ENCODE results near the gene PSENEN.
"Not testable (repeated sequence)": the region's sequence is repeated elsewhere in the genome, so short reads cannot be mapped to it uniquely, and the experiment has no call there.

The PSENEN gene

GRCh38 chr19:35788205-35788960 is 42.9 kb downstream of the PSENEN start:
- no peak for DNase-seq (ENCODE audit: low read depth, low spot score)

GRCh38 chr19:35789195-35789977 is 43.9 kb downstream of the PSENEN start:
- no peak for DNase-seq (ENCODE audit: low read depth, low spot score)

DNA sequence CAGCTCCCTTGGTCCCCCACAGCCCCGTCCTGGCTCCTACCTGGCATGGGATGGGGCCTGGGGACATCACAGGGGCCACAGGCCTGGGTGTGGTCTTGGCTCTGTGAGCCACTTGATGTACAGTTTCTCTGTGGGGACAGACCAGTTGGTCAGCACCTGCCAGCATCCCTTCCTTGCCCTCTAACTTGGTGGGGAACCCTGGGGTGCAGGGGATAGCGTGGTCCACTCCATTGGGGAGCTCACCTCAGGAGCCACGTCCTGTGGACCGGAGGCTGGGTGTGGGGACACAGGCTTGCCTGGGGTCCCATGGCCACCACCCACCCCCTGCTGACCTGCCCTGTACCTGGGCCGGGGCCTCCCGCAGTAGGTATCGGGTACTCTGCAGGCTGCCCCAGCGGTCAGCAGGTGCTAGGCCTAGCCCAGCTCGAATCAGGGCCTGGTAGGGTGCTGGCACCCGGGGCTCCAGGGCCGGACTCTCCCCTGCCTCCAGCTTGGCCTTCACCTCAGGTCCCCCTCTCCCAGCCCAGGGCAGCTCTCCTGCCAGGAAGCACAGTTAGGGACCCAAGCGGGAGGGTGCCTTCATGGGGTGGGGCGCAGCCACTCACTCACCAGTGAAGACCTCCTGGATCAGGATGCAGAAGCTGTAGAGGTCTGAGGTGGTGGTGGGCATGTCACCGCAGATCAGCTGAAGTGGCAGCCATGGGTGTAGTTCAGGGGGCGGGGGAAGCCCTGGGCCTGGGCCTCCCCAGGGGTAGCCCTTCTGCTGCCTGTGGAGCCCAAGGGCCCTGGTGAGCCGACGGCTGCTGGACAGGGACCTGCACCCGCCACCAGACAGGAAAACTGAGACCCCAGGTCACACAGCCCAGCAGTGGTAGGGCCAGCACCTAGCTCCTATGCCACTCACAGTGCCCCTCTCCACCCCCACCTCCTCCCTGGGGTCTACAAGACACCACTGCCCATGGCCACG is 44.8 kb downstream of the PSENEN start:
- no peak for DNase-seq (ENCODE audit: low read depth, low spot score)

- no peak for DNase-seq (ENCODE audit: low read depth, low spot score)
These were observed 45.7 kb downstream of the PSENEN start for GRCh38 chr19:35790981-35791813.

- DNase-seq (ENCODE audit: low read depth, low spot score): no peak
These were observed 46.4 kb downstream of the PSENEN start for GRCh38 chr19:35791814-35792279.

DNA sequence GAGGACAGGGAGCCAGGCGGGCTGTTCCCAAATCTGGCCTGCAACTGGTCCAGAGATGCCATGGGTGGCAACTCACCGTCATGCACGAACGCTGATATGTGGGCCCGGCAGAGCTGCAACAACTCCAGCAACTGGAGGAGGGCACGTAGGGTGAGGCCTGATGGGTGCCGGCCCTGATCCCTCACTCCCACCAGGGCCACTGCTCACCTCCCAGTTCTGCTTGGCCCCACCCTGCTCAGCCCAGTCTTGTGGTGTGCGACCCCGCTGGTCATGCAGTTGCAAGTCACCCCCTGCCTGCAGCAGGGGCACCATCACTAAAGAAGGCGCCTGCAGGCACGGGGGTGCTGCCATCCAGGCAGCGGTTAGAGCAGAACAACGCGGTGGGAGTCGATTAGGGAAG is 46.9 kb downstream of the PSENEN start:
- no peak for DNase-seq (ENCODE audit: low read depth, low spot score)

DNA sequence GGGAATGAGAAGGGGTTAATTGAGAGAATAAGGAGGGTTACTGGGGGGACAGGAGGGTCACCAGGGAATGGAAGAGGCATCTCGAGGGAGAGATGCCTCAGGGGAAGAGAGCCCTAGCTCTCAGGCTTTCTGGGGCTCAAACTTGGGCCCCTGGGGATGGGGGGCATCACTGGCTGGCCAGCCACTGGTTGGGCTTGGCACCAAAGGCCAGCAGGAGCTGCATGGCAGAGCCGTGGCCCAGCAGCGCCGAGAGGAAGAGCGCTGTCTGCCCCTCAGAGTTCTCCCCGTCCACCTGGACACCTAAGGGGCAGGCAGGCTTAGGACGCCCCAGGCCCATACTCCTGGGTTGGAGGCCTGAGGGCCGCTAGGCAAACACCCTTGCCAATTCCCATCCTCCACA is 47.4 kb downstream of the PSENEN start:
- DNase-seq (ENCODE audit: low read depth, low spot score): no peak

DNA sequence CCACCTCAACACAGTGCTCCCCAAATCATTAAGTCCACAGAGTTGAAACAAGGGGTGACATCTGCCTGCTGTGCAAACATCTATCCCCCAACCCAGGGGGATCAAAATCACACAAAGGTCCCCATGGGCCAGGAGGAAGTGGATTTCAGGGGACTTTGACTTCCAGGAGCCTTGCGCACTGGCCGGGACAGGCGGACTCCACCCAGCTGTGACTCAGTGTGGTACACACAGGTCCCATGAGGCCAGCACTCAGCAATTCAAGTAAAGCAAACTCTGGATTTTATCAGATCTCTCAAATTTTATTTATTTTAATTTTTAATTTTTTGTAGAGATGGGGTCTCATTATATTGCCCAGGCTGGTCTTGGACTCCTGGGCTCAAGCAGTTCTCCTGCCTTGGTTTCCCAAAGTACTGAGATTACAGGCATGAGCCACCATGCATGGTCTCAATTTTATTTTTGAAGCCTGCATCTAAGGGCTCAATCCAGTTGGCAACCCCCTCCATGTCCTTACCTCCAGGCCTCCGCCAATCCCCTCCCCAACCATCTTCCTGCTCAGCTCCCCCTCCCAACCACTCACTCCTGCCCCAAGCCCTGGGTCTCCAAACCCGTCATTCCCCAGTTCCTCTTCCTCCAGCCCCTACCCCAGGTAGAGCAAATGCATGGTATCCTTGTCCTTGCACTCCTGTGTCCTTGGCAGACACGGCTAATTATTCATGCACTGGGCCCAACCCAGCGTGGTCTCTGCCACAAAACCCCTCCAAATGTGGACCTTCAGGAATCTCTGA is 48.1 kb downstream of the PSENEN start:
- DNase-seq (ENCODE audit: low read depth, low spot score): no peak

- DNase-seq (ENCODE audit: low read depth, low spot score): not testable (repeated sequence)
These were observed 50.1 kb downstream of the PSENEN start for GRCh38 chr19:35795564-35795963.

All from astrocyte of the hippocampus (primary cell).